Urinary bladder (tissue), 4 donors: Measurements from ENCODE around the gene C10orf90. TPM values are rescaled to one million over a fixed set of nuclear protein-coding genes. Genes with fewer than 3 reads are reported as not detected.

ENCODE experiments used
- DNase-seq: peaks from one replicate; pipeline ENCODE4 v3.0.0-alpha.2; 2015; ENCODE audit errors: extremely low spot score
- H3K27ac ChIP-seq: one replicate; pipeline ENCODE4 v1.5.1; 2013; ENCODE audit warnings: low read depth, mild to moderate bottlenecking, moderate library complexity
- H3K36me3 ChIP-seq: one replicate; pipeline ENCODE4 v1.6.1; 2013; ENCODE audit warnings: mild to moderate bottlenecking, moderate library complexity; ENCODE audit not compliant: insufficient read depth
- H3K4me1 ChIP-seq: one replicate; pipeline ENCODE4 v1.6.1; 2013; ENCODE audit warnings: mild to moderate bottlenecking, moderate library complexity; ENCODE audit not compliant: insufficient read depth
- H3K4me3 ChIP-seq: one replicate; pipeline ENCODE4 v1.5.1; 2013; ENCODE audit warnings: low read depth, low read length
- WGBS: extraction: QIAGEN DNeasy Blood & Tissue Kit; methylation state at CpG from one replicate; pipeline ENCODE4 v1.1.7; 2013; 5-methylcytosine and 5-hydroxymethylcytosine counted together
- polyA plus RNA-seq: library from polyadenylated mRNA; stranded (reverse); fragments of 200-250 nt; gene quantifications from one replicate; pipeline ENCODE4 v1.2.3, GENCODE V29; 2013
- total RNA-seq: library from RNA; depleted of rRNA; stranded (reverse); fragments of >200 nt; gene quantifications from one replicate; pipeline ENCODE4 v1.2.3, GENCODE V29; 2014
- donor health status: healthy with polysubstance abuse.
- donor health status: healthy.

C10orf90 gene
- total and polyA plus RNA-seq, 2 donors: 0.85 TPM; not detected in 1

DNA sequence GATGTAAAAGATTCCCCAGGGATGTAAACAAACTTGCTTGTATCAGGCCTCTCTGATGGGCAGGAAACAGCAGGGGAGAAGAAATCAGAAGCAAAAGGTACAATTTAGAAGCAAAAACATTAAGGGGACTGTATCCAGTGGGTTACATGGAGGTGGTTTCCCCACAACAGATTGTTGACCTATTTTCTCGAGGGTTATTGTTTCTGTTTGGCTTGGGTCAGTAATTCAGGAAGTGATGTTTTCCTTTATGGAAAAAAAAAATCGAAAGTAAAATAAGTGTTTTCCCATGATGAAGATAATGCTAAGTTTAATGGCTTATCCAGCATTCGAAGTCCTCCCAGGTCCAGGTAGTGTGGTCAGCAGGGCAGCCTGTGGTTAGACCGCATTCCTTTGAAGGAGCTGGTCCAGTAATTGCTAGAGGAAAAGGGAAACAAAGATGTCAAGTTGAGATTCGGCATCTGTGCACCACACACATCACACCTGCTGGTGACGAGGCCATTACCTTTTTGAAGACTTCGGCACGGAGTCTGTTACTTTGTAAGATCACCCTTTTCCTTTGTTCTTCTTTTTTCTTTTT lies 244.9 kb downstream of the C10orf90 start:
- WGBS: 57% methylated on average over 8 of the region's 8 CpGs
- Histone ChIP-seq H3K36me3 (no peaks in the 10 kb centered on the region), H3K4me1 (no peaks in the 10 kb centered on the region), H3K27ac (no peak overlapping the region), H3K4me3 (no peak overlapping the region)
- DNase-seq: no peak

DNA sequence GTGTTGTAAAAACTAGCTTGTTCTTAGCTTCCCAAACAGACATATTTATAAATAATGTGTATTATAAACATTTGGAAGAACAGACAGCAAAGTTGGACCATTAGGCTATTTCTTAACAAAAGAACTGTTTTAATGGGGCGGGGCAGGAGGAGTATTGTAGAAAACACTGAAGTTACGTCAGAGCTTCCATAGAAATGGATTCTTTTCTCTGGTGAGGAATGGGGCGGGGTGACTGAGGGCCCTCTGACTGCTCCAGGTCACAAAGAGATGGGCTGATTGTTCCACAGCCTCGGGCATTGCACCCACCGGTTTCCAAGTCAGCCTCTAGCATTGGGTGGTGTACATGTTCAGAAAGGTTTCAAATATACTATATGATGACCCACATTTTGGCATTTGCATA lies 245.5 kb downstream of the C10orf90 start:
- H3K4me3 ChIP-seq: no peak overlapping the region
- no peaks in the 10 kb centered on the region for H3K4me1 ChIP-seq
- 82% methylated on average over 5 of the region's 5 CpGs for WGBS
- DNase-seq: no peak
- H3K27ac ChIP-seq: no peak overlapping the region
- no peaks in the 10 kb centered on the region for H3K36me3 ChIP-seq

GRCh38 chr10:126423732-126424491 lies 246.6 kb downstream of the C10orf90 start:
- Histone ChIP-seq H3K36me3 (no peaks in the 10 kb centered on the region), H3K4me1 (no peaks in the 10 kb centered on the region), H3K27ac (no peak overlapping the region), H3K4me3 (no peak overlapping the region)
- no peak for DNase-seq
- 95% methylated on average over 6 of the region's 6 CpGs for WGBS

GRCh38 chr10:126422567-126422966 lies 247.9 kb downstream of the C10orf90 start:
- Histone ChIP-seq H3K36me3 (no peaks in the 10 kb centered on the region), H3K4me1 (no peaks in the 10 kb centered on the region), H3K27ac (no peak overlapping the region), H3K4me3 (no peak overlapping the region)
- WGBS: 79% methylated on average over 1 of the region's 1 CpG
- DNase-seq: no peak

GRCh38 chr10:126421756-126422256 lies 248.7 kb downstream of the C10orf90 start:
- H3K4me3 ChIP-seq: no peak overlapping the region
- no peaks in the 10 kb centered on the region for H3K36me3 ChIP-seq
- WGBS: 66% methylated on average over 10 of the region's 10 CpGs
- no peak for DNase-seq
- H3K4me1 ChIP-seq: no peaks in the 10 kb centered on the region
- H3K27ac ChIP-seq: no peak overlapping the region

DNA sequence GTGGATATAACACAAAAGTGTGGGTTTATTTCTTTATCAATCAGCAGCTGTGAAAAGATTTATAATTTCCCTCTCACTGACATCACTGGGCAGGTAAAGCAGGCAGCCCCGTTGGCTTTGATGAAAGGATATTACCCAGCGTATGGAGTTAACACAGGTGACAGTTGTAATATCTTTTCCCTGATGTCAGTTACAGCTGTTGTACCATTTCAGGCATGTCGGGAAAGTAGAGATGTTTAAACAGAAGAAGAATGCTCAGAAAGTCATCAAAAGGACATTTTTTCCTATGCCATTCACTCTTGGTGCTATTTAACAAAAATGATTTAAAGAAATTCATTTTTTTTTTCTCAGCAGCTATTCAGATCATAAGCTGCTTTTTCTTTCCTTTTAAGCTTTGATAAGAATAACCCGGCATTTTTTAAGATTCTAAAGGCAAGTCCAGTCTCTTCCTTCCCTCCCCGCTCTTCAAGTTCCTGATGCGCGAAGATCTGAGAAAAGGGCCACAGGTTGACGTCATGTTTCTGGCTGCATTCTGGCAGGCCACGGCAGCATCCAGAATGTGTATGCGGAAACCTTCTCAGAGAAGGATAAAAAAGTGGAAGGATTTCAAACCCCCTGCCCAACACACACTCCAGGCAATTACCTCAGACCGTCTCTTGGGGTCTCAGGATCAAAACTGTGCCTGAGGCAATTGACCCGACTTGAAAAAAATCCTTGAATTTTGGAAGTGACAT lies 249.8 kb downstream of the C10orf90 start:
- Histone ChIP-seq H3K27ac (no peak overlapping the region), H3K36me3 (no peaks in the 10 kb centered on the region), H3K4me3 (no peak overlapping the region), H3K4me1 (no peaks in the 10 kb centered on the region)
- 67% methylated on average over 12 of the region's 12 CpGs for WGBS
- no peak for DNase-seq

GRCh38 chr10:126417220-126417825 lies 253.2 kb downstream of the C10orf90 start:
- Histone ChIP-seq H3K4me1 (no peaks in the 10 kb centered on the region), H3K4me3 (no peak overlapping the region), H3K36me3 (no peaks in the 10 kb centered on the region), H3K27ac (no peak overlapping the region)
- DNase-seq: no peak
- 77% methylated on average over 4 of the region's 4 CpGs for WGBS

DNA sequence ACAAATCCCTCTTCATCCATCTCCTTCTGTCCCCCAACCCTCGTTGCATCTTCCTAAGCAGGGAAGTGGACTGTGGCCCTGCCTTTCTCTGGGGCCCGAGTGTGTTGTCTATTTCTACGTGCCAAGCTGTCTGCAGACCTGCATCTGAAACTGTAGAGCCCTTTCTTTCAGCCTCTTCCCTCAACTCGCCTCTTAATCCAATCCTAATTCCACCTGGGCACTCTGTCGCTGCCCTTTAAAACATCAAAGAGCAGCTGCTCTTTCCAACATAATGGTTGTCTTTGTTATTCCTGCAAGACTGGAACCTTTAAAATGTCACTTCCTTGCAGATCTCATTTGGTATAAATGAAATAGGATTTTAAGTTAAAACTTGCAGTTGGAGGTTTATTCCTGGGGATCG lies 260.7 kb downstream of the C10orf90 start:
- Histone ChIP-seq H3K4me1 (no peaks in the 10 kb centered on the region), H3K36me3 (no peaks in the 10 kb centered on the region), H3K4me3 (no peak overlapping the region), H3K27ac (no peak overlapping the region)
- DNase-seq: no peak
- WGBS: 75% methylated on average over 6 of the region's 6 CpGs

DNA sequence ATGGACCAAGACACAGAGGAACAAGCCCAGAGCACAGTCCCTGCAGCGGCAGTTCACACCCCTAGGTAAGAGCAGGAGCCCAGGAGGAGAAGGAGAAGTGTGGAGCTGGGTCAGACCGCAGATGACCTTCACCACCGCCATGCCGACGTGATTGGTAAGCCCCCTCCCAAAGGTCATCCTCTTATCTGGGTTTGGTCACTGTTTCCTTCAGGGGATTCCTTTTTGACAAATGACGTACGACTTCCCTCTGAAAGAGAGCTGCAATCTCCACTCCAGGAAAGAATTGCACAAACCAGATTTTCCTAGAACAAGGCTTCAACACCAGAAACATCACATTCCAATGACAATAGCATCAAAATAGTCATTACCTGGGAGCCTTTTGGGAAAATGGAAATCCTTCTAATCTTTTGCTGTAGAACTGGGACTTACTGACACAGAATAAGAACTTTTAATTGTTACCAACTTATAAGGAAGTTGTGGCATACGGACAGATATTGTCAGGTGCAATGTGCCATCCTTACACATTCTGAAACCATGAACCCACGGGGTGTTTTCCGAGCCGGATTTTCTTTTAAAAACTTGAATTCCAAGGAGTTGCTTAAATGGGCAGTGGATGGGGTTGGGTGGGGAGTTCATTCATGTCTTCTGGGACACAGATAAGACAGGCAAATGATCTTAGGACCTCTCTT lies 261.4 kb downstream of the C10orf90 start:
- Histone ChIP-seq H3K27ac (no peak overlapping the region), H3K36me3 (no peaks in the 10 kb centered on the region), H3K4me1 (no peaks in the 10 kb centered on the region), H3K4me3 (no peak overlapping the region)
- DNase-seq: no peak
- 59% methylated on average over 11 of the region's 11 CpGs for WGBS

- Histone ChIP-seq H3K4me1 (no peaks in the 10 kb centered on the region), H3K27ac (no peak overlapping the region), H3K4me3 (no peak overlapping the region), H3K36me3 (no peaks in the 10 kb centered on the region)
- DNase-seq: no peak
- WGBS: 90% methylated on average over 2 of the region's 2 CpGs
These were observed 262.7 kb downstream of the C10orf90 start for GRCh38 chr10:126407831-126408230.

GRCh38 chr10:126405239-126405775 lies 265.2 kb downstream of the C10orf90 start:
- H3K27ac ChIP-seq: no peak overlapping the region
- no peaks in the 10 kb centered on the region for H3K36me3 ChIP-seq
- no peak overlapping the region for H3K4me3 ChIP-seq
- no peaks in the 10 kb centered on the region for H3K4me1 ChIP-seq
- DNase-seq: no peak
- 88% methylated on average over 6 of the region's 6 CpGs for WGBS

DNA sequence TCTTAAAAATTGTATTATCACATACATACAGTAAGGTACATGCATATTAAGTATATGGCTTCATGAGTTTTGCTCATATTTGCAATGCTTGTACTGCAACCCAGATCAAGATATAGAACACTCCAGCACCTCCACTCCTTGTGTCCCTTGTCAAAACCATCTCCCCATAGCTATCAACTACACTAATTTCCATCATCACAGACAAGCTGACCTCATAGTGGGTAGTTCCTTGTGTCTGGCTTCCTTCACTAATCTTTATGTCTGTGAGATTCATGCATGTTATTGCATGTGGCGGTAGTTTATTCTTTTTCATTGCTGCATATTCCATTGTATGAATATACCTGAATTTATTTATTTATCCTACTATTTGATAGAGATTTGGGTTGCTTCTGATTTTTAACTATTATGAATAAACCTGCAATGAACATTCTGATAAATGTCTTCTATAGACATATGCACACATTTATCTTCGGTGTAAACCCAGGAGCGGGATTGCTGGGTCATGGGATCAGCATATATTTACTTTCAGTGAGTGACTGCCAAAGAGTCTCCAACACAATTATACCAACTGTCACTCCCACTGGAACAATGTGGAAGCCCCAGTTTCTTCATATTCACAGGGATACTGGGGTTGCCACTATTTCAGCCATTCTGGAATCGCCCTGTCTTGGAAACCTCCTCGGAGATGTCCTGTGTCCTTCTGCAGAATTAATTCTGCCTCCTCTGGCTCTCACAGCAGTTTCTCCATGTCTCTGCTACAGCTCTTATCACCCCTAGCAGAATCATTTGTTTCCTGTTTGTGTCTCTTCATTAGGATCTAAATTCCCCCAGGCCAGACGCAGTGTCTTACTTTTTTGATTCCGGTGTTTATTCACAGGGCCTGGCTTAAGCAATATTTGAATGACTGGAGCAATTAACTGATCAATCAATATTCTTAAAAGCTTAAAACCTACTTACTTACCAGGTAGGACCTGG lies 267.5 kb downstream of the C10orf90 start:
- H3K4me3 ChIP-seq: no peak overlapping the region
- DNase-seq: no peak
- no peak overlapping the region for H3K27ac ChIP-seq
- WGBS: 56% methylated on average over 7 of the region's 7 CpGs
- H3K4me1 ChIP-seq: no peaks in the 10 kb centered on the region
- no peaks in the 10 kb centered on the region for H3K36me3 ChIP-seq
